Endothelial cell of umbilical vein (primary cell): ENCODE results near the gene PRPH. TPM values are rescaled to one million over a fixed set of nuclear protein-coding genes. Genes with fewer than 3 reads are reported as not detected.

Experiments
- BruUV-seq: library from RNA; stranded (reverse); fragments of 400-500 nt; replicated peaks from 2 replicates; lab custom pipeline; 2021; lab: Mats Ljungman, UMichigan
- CTCF ChIA-PET: fragments of 300-600, 350-600 bp; sonication (Branson Sonifier 250); formaldehyde crosslinking; loops from one replicate; lab custom pipeline; 2021; ENCODE audit warnings: antibody characterized with exemption, inconsistent platforms; lab: Charles Lee
- POLR2A ChIA-PET: fragments of 300-600, 350-600 bp; sonication (Branson Sonifier 250); formaldehyde crosslinking; loops from one replicate; lab custom pipeline; 2021; ENCODE audit warnings: antibody characterized with exemption, inconsistent platforms; lab: Charles Lee
- DNase-seq: peaks from one replicate; pipeline ENCODE4 v3.0.0-alpha.2; 2011; ENCODE audit warnings: low read depth, low spot score
- FAIRE-seq: peaks from 2 replicates; lab custom pipeline; 2011; peaks lifted over from hg19 to GRCh38; lab: Jason Lieb, UNC
- H2AFZ ChIP-seq: 2 replicates; pipeline ENCODE4 v1.6.0; 2012; ENCODE audit warnings: low read depth, low read length, control low read depth, inconsistent platforms
- H3K27ac ChIP-seq: 2 replicates; pipeline ENCODE4 v1.5.1; 2011; ENCODE audit warnings: low read depth, mild to moderate bottlenecking, control low read depth, low read length, moderate library complexity; ENCODE audit not compliant: insufficient read depth
- H3K27me3 ChIP-seq, 2 experiments: 2 replicates each; pipeline versions ENCODE4 v1.6.0 to v1.6.1; 2011; ENCODE audit warnings: low read length in 2 of 2, mixed read lengths in 1 of 2; ENCODE audit not compliant: control insufficient read depth in 2 of 2, insufficient read depth in 2 of 2
- H3K36me3 ChIP-seq, 2 experiments: 2 replicates in 1 of 2; 3 replicates in 1 of 2; pipeline ENCODE4 v1.5.1; 2011; ENCODE audit warnings: low read length in 2 of 2, mild to moderate bottlenecking in 1 of 2, moderate library complexity in 1 of 2; ENCODE audit not compliant: control insufficient read depth in 2 of 2, insufficient read depth in 2 of 2; ENCODE audit errors: extremely low read depth in 1 of 2
- H3K4me1 ChIP-seq: 3 replicates; pipeline ENCODE4 v1.5.1; 2011; ENCODE audit warnings: mild to moderate bottlenecking, low read length; ENCODE audit not compliant: control insufficient read depth, insufficient read depth; ENCODE audit errors: extremely low read depth
- H3K4me2 ChIP-seq: 2 replicates; pipeline ENCODE4 v1.6.1; 2011; ENCODE audit warnings: low read length, control low read depth, mixed read lengths; ENCODE audit not compliant: insufficient read depth
- H3K4me3 ChIP-seq, 3 experiments: fragments of 200-600 bp in 1 of 3; sonication (generic), shearing (Covaris generic) in 1 of 3; replicated peaks in 1 of 3; 2 replicates each; pipeline ENCODE4 v1.5.1; 2011 to 2016; ENCODE audit warnings: control low read depth in 3 of 3, low read length in 3 of 3, mild to moderate bottlenecking in 2 of 3, inconsistent platforms in 1 of 3, low read depth in 1 of 3, moderate library complexity in 1 of 3; ENCODE audit not compliant: insufficient read depth in 1 of 3
- H3K79me2 ChIP-seq: 2 replicates; pipeline ENCODE4 v1.6.0; 2012; ENCODE audit warnings: low read length, inconsistent platforms; ENCODE audit not compliant: control insufficient read depth, insufficient read depth
- H3K9ac ChIP-seq: replicated peaks from 2 replicates; pipeline ENCODE3; 2011; ENCODE audit warnings: low read length, control low read depth; ENCODE audit not compliant: insufficient read depth; ENCODE audit errors: extremely low read depth
- H3K9me1 ChIP-seq: replicated peaks from 3 replicates; pipeline ENCODE4 v1.6.0; 2011; ENCODE audit warnings: mild to moderate bottlenecking, low read length; ENCODE audit not compliant: control insufficient read depth, insufficient read depth; ENCODE audit errors: extremely low read depth
- H3K9me3 ChIP-seq: replicated peaks from 2 replicates; pipeline ENCODE4 v1.5.1; 2012; ENCODE audit warnings: low read length, inconsistent platforms; ENCODE audit not compliant: control insufficient read depth, insufficient read depth
- H4K20me1 ChIP-seq: replicated peaks from 2 replicates; pipeline ENCODE3; 2011; ENCODE audit warnings: mild to moderate bottlenecking, low read length; ENCODE audit not compliant: control insufficient read depth, insufficient read depth; ENCODE audit errors: extremely low read depth
- CTCF ChIP-seq, 2 donors: IDR thresholded peaks; 1 replicate in 1 of 2; 2 replicates in 1 of 2; pipeline ENCODE4 v1.5.1; 2011; ENCODE audit warnings: low read length in 2 of 2, mild to moderate bottlenecking in 2 of 2, moderate library complexity in 2 of 2, control low read depth in 1 of 2, inconsistent platforms in 1 of 2, low read depth in 1 of 2; ENCODE audit not compliant: insufficient read depth in 1 of 2; ENCODE audit errors: extremely low read depth in 1 of 2
- EZH2 ChIP-seq: IDR thresholded peaks from 2 replicates; pipeline ENCODE4 v1.6.1; 2012; ENCODE audit warnings: borderline replicate concordance, low read depth, mild to moderate bottlenecking, moderate library complexity, low read length, inconsistent platforms; ENCODE audit not compliant: severe bottlenecking
- FOS ChIP-seq: IDR thresholded peaks from 2 replicates; pipeline ENCODE4 v1.6.1; 2011; ENCODE audit warnings: mild to moderate bottlenecking, low read length, moderate library complexity, borderline replicate concordance; ENCODE audit not compliant: insufficient read depth
- GATA2 ChIP-seq: IDR thresholded peaks from 2 replicates; pipeline ENCODE4 v1.7.0; 2011; ENCODE audit warnings: low read depth, mild to moderate bottlenecking, moderate library complexity, mixed read lengths, low read length; ENCODE audit not compliant: insufficient read length, insufficient read depth
- JUN ChIP-seq: IDR thresholded peaks from 2 replicates; pipeline ENCODE4 v1.6.1; 2011; ENCODE audit warnings: borderline replicate concordance, low read depth; ENCODE audit not compliant: insufficient read length, insufficient read depth
- MYC ChIP-seq: IDR thresholded peaks from one replicate; pipeline ENCODE4 v1.6.1; 2011; ENCODE audit warnings: mild to moderate bottlenecking, low read depth, low read length
- POLR2A ChIP-seq: IDR thresholded peaks from 2 replicates; pipeline ENCODE4 v1.6.1; 2012; ENCODE audit warnings: low read depth, mild to moderate bottlenecking, control low read depth, low read length
- POLR2AphosphoS5 ChIP-seq: IDR thresholded peaks from 2 replicates; pipeline ENCODE4 v1.6.1; 2012; ENCODE audit warnings: low read depth, mild to moderate bottlenecking, control low read depth, low read length, moderate library complexity; ENCODE audit not compliant: insufficient read depth
- dilution Hi-C: fragments of 300-500 bp; cut with MboI; formaldehyde crosslinking; loops from one replicate; pipeline ENCODE4 v1.15.0; 2019; ENCODE audit warnings: low sequenced_read_pairs; ENCODE audit not compliant: extremely low pct_ligation_motif_present
- intact Hi-C: fragments of 100-400 bp; cut with micrococcal nuclease; formaldehyde crosslinking; loops from one replicate; pipeline ENCODE4 v1.10.0; 2022
- polyA plus RNA-seq, 4 experiments: library from polyadenylated mRNA; depleted of rRNA in 3 of 4; stranded (reverse) in 3 of 4; unstranded in 1 of 4; fragments of >200 nt; gene quantifications; 2 replicates each; pipeline versions ENCODE4 v1.2.1 to v1.2.3, GENCODE V29; 2011 to 2012; ENCODE audit warnings: missing spikeins in 1 of 4
- total RNA-seq: library from RNA; stranded (reverse); gene quantifications from 2 replicates; pipeline ENCODE4 v1.2.3, GENCODE V29; 2021

The PRPH gene
- total and polyA plus RNA-seq, 2 donors (not counting 3 experiments of a cell fraction or from before 2014, with no cell fraction given), result not detected

DNA sequence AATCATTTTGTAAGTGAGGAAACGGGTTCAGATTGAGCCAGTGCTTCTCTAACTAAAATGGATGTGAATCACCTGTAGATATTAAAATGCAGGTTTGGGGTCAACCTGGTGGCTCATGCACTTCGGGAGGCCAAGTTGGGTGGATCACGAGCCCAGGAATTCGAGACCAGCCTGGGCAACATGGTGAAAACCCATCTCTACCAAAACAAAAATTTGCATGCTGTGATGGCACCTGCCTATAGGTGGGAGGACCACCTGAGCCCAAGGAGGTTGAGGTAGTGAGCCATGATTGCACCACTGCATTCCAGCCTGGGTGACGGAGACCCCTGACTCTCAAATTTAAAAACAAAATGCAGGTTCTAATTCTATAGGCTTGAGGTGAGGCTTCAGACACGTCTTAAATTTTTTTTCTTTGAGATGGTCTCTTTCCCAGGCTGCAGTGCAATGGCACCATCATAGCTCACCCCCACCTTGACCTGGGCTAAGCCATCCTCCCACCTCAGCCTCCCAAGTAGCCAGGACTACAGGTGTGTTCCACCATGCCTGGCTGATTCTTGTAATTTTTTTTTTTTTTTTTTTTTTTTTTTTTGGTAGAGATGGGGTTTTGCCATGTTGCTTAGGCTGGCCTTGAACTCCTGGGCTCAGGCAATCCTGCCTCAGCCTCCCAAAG lies 21.1 kb upstream of the PRPH start:
- dilution Hi-C loops (no loop called here), intact Hi-C loops (no loop called here)
- FAIRE-seq (no peak), DNase-seq (no peak)
- H3K4me3 ChIP-seq, result no peak overlapping the region
- no peak overlapping the region for H2AFZ ChIP-seq
- no peak overlapping the region for H3K4me2 ChIP-seq
- no peaks in the 10 kb centered on the region for H3K9me1 ChIP-seq
- H3K9ac ChIP-seq, result no peak overlapping the region
- H4K20me1 ChIP-seq, result peaks cover 6% of the 10 kb centered on the region
- no peak overlapping the region for H3K27ac ChIP-seq
- peaks cover 26% of the 10 kb centered on the region for H3K79me2 ChIP-seq
- TF ChIP-seq GATA2 (no peak), EZH2 (no peak), POLR2AphosphoS5 (peak; percentile 49)
- peaks cover 26 to 27% of the 10 kb centered on the region in 2 experiments for H3K36me3 ChIP-seq
- peaks cover 5% of the 10 kb centered on the region for H3K4me1 ChIP-seq
- ChIA-PET CTCF (interaction anchor here (1.4 to 2.5 kb wide), 2 partner anchors 11 to 15 kb away, joined by 3 to 8 read pairs; no protein-coding TSS in a partner anchor), POLR2A (interaction anchor here (0.6 kb wide), 2 partner anchors 23 to 349 kb away, joined by 5 to 8 read pairs; partner anchors contain the start of gene PRPF40B)
- no TSS peak for BruUV-seq
- H3K9me3 ChIP-seq, result no peaks in the 10 kb centered on the region
- no peaks in the 10 kb centered on the region for H3K27me3 ChIP-seq

DNA sequence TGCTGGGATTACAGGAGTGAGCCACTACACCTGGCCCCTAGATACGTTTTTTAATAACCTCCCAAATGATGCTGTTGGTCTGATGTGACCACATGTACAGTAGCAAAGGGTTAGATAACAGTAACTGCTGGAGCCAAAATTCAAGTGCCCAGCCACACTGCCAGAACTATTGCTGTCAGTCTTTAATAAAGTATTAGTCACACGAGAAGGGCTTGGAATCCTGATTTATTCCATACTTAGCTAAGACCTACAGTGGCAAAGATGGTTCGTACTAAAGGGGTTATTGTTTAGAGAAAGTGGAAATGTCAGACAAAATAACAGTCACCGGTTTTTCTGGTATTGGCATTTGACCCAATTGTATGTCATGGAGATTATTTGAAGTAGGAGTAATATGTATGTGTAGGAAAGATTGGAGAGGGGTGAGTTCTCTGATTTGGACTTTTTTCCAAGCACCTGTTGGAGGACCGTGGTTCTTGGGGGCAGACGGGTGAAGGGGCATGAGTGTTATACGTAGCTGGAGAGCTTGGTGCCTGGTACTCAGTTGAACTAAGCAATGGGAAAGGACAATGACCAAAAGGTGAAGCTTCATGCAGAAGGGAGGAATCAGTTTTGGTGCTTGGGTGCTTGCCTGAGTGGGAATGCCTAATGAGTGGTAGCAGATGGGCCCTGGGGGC lies 20.4 kb upstream of the PRPH start:
- no peak for DNase-seq
- no peaks in the 10 kb centered on the region for H3K9me1 ChIP-seq
- POLR2A ChIA-PET, result no interaction called here
- no peak overlapping the region for H2AFZ ChIP-seq
- BruUV-seq, result no TSS peak
- H3K4me1 ChIP-seq, result no peaks in the 10 kb centered on the region
- TF ChIP-seq EZH2 (no peak), POLR2A (peak; percentile 63), JUN (no peak), GATA2 (no peak), MYC (no peak), POLR2AphosphoS5 (peak; percentile 54), CTCF (IDR thresholded peaks at IDR 0.05; ENCODE audit: extremely low read depth in 1 of 2, insufficient read depth in 1 of 2, low read depth in 1 of 2, low read length in 2 of 2) (no peak), FOS (no peak)
- peaks cover 6% of the 10 kb centered on the region for H4K20me1 ChIP-seq
- H3K9me3 ChIP-seq, result no peaks in the 10 kb centered on the region
- no peak overlapping the region for H3K4me3 ChIP-seq
- H3K9ac ChIP-seq, result no peak overlapping the region
- FAIRE-seq, result no peak
- H3K27ac ChIP-seq, result no peak overlapping the region
- dilution Hi-C loops, result no loop called here
- peaks cover 24 to 26% of the 10 kb centered on the region in 2 experiments for H3K36me3 ChIP-seq
- peaks cover 19% of the 10 kb centered on the region for H3K79me2 ChIP-seq
- no peak overlapping the region for H3K4me2 ChIP-seq
- intact Hi-C loops, result no loop called here
- CTCF ChIA-PET, result interaction anchor here (1.1 to 2.5 kb wide), 2 partner anchors 14 kb away, joined by 3 to 8 read pairs; no protein-coding TSS in a partner anchor
- H3K27me3 ChIP-seq, result no peaks in the 10 kb centered on the region
